ENCODE results near the gene CORO1C.
"Not testable (repeated sequence)": the region's sequence is repeated elsewhere in the genome, so short reads cannot be mapped to it uniquely, and the experiment has no call there.

Gene CORO1C

DNA sequence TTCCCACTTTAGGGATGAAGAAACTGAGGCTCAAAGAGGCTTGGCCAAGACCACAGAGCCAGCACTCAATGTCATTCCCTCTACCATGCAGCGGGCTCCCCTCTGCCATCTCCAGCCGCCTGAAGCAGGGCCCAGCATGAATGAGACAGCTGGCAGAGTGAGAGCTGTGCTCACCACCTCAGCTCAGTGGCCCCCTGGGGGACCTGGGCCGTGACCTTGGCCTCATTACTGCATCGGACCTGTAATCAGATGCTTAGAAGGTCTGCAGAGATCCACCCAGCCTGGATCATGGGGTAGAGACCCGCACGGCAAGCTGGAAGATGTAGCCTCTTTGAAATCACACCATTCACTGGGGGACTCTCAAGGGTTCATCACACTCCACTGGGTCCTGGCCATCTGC, 22.7 kb upstream of the CORO1C start:
- Histone ChIP-seq H3K27ac (ENCODE audit: insufficient read depth in 1 of 2, low read depth in 1 of 2, low read length in 2 of 2, poor library complexity in 1 of 2, severe bottlenecking in 2 of 2) (no peak overlapping the region), H3K36me3 (ENCODE audit: control insufficient read depth in 4 of 4, insufficient read depth in 4 of 4, low read length in 3 of 4) (no peaks in the 10 kb centered on the region), H3K4me1 (ENCODE audit: control extremely low read depth in 1 of 4, control insufficient read depth in 4 of 4, insufficient read depth in 4 of 4, low read length in 3 of 4) (peaks cover 0 to 5% (median 0%) of the 10 kb centered on the region in 4 experiments), H3K9me3 (ENCODE audit: control extremely low read depth in 1 of 5, control insufficient read depth in 4 of 5, insufficient read depth in 2 of 5, low read depth in 1 of 5, low read length in 4 of 5) (no peaks in the 10 kb centered on the region), H3K27me3 (replicated peaks in 2 of 5; ENCODE audit: control insufficient read depth in 4 of 5, insufficient read depth in 5 of 5, low read length in 4 of 5) (no peaks in the 10 kb centered on the region), H3K4me3 (ENCODE audit: control insufficient read depth in 1 of 7, extremely low read depth in 1 of 7, insufficient read depth in 4 of 7, low read depth in 2 of 7, low read length in 6 of 7) (no peak overlapping the region)
- ChIA-PET POLR2A (no interaction called here), CTCF (interaction anchor here (0.8 to 1.4 kb wide), 6 partner anchors 9 to 89 kb away, joined by 3 to 5 read pairs (median 4); no protein-coding TSS in a partner anchor)
- WGBS (ENCODE audit: insufficient coverage), result 94% methylated on average over 3 of the region's 6 CpGs
- DNase-seq, result no peak

DNA sequence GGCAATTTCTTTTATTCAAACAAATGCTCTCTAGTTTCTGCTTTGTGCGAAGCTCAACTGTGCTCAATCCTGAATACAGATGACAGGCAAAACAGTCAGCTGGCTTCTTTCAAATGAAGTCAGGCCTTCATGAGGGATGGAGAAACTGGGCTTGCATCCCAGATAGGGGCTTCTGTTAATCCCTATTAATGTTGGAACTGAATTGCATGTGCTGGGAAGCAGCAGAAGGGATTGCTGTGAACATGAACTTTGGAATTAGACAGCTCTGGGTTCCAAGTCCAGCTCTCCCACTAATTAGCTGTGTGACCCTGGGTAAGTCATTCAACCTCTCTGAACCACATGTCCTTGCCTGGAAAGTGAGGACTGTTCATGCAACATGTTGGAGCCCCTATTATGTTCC, 21.1 kb upstream of the CORO1C start:
- no peak overlapping the region for H3K4me3 ChIP-seq (ENCODE audit: control insufficient read depth in 1 of 7, extremely low read depth in 1 of 7, insufficient read depth in 4 of 7, low read depth in 2 of 7, low read length in 6 of 7)
- H3K4me1 ChIP-seq (ENCODE audit: control extremely low read depth in 1 of 4, control insufficient read depth in 4 of 4, insufficient read depth in 4 of 4, low read length in 3 of 4), result no peaks in the 10 kb centered on the region
- POLR2A ChIA-PET, result no interaction called here
- 100% methylated on average over 1 of the region's 1 CpG for WGBS (ENCODE audit: insufficient coverage)
- H3K9me3 ChIP-seq (ENCODE audit: control extremely low read depth in 1 of 5, control insufficient read depth in 4 of 5, insufficient read depth in 2 of 5, low read depth in 1 of 5, low read length in 4 of 5), result no peaks in the 10 kb centered on the region
- CTCF ChIA-PET, result interaction anchor here (0.7 to 1.0 kb wide), 5 partner anchors 9 to 87 kb away, joined by 3 read pairs; no protein-coding TSS in a partner anchor
- no peak for DNase-seq
- no peaks in the 10 kb centered on the region for H3K36me3 ChIP-seq (ENCODE audit: control insufficient read depth in 4 of 4, insufficient read depth in 4 of 4, low read length in 3 of 4)
- H3K27me3 ChIP-seq (replicated peaks in 2 of 5; ENCODE audit: control insufficient read depth in 4 of 5, insufficient read depth in 5 of 5, low read length in 4 of 5), result no peaks in the 10 kb centered on the region
- no peak overlapping the region for H3K27ac ChIP-seq (ENCODE audit: insufficient read depth in 1 of 2, low read depth in 1 of 2, low read length in 2 of 2, poor library complexity in 1 of 2, severe bottlenecking in 2 of 2)

DNA sequence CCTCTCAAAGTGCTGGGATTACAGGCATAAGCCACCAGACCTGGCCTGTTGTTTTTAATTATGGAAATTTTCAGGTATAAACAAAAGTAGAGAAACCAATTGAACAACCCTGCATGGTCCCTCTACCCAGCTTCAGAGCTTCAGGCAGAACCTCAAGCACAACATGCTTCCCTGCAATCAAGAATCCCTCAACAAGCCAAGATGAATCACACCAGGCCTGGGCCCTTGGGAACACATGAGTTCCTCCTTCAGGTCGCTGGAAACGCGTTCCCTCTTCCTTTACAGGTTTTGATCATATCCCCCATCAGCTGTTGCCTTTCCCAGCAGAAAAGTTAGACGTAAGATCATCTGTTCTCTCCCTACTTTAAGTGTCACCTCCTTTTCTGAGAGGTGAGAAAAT, 20.5 kb upstream of the CORO1C start:
- POLR2A ChIA-PET, result interaction anchor here (0.6 kb wide), 1 partner anchor 9 kb away, joined by 3 read pairs; no protein-coding TSS in a partner anchor
- Histone ChIP-seq H3K9me3 (ENCODE audit: control extremely low read depth in 1 of 5, control insufficient read depth in 4 of 5, insufficient read depth in 2 of 5, low read depth in 1 of 5, low read length in 4 of 5) (no peaks in the 10 kb centered on the region), H3K27me3 (replicated peaks in 2 of 5; ENCODE audit: control insufficient read depth in 4 of 5, insufficient read depth in 5 of 5, low read length in 4 of 5) (no peaks in the 10 kb centered on the region), H3K4me1 (ENCODE audit: control extremely low read depth in 1 of 4, control insufficient read depth in 4 of 4, insufficient read depth in 4 of 4, low read length in 3 of 4) (no peaks in the 10 kb centered on the region), H3K27ac (ENCODE audit: insufficient read depth in 1 of 2, low read depth in 1 of 2, low read length in 2 of 2, poor library complexity in 1 of 2, severe bottlenecking in 2 of 2) (no peak overlapping the region), H3K36me3 (ENCODE audit: control insufficient read depth in 4 of 4, insufficient read depth in 4 of 4, low read length in 3 of 4) (no peaks in the 10 kb centered on the region), H3K4me3 (ENCODE audit: control insufficient read depth in 1 of 7, extremely low read depth in 1 of 7, insufficient read depth in 4 of 7, low read depth in 2 of 7, low read length in 6 of 7) (no peak overlapping the region)
- CTCF ChIA-PET, result interaction anchor here (0.5 to 1.0 kb wide), 7 partner anchors 9 to 930 kb away, joined by 3 read pairs; no protein-coding TSS in a partner anchor
- no peak for DNase-seq
- WGBS (ENCODE audit: insufficient coverage), result no CpG with 5 or more reads among the region's 4 CpGs

DNA sequence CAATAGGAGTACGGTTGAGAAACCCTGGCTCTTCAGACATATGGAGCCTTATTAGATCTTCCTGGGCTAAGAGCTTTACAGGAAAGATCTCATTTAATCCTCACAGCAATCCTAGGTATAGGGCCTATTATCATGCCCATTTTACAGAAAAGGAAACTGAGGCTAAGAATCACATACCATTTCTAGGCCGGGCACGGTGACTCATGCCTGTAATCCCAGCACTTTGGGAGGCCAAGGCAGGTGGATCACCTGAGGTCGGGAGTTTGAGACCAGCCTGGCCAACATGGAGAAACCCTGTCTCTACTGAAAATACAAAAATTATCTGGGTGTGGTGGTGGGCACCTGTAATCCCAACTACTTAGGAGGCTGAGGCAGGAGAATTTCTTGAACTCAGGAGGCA, 19.7 kb upstream of the CORO1C start:
- POLR2A ChIA-PET, result interaction anchor here (0.6 kb wide), 1 partner anchor 8 kb away, joined by 3 read pairs; no protein-coding TSS in a partner anchor
- DNase-seq; H3K27ac ChIP-seq (ENCODE audit: insufficient read depth in 1 of 2, low read depth in 1 of 2, low read length in 2 of 2, poor library complexity in 1 of 2, severe bottlenecking in 2 of 2); H3K4me3 ChIP-seq (ENCODE audit: control insufficient read depth in 1 of 7, extremely low read depth in 1 of 7, insufficient read depth in 4 of 7, low read depth in 2 of 7, low read length in 6 of 7); H3K9me3 ChIP-seq (ENCODE audit: control extremely low read depth in 1 of 5, control insufficient read depth in 4 of 5, insufficient read depth in 2 of 5, low read depth in 1 of 5, low read length in 4 of 5); H3K27me3 ChIP-seq (replicated peaks in 2 of 5; ENCODE audit: control insufficient read depth in 4 of 5, insufficient read depth in 5 of 5, low read length in 4 of 5); H3K36me3 ChIP-seq (ENCODE audit: control insufficient read depth in 4 of 4, insufficient read depth in 4 of 4, low read length in 3 of 4); H3K4me1 ChIP-seq (ENCODE audit: control extremely low read depth in 1 of 4, control insufficient read depth in 4 of 4, insufficient read depth in 4 of 4, low read length in 3 of 4): not testable (repeated sequence)
- CTCF ChIA-PET, result interaction anchor here (0.6 kb wide), 1 partner anchor 17 kb away, joined by 3 read pairs; no protein-coding TSS in a partner anchor
- 100% methylated on average over 2 of the region's 4 CpGs for WGBS (ENCODE audit: insufficient coverage)

DNA sequence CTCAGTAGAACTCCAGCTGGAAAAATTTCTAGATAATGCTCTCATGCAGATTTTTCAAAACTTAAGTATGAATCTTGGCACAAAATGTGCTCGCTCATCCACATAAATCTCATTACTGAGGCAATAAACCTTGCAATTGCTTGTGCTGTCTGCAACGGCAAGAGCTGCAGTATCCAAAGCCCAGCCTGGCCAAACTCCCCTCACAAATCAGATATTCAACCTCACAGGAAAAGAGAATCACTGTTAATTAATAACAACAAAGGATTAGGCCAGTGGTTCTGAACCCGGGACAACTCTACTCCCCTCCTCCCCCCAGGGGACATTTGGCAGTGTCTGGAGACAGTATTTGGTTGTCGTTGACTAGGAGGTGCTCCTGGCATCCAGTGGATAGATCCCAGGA, 19.2 kb upstream of the CORO1C start:
- Histone ChIP-seq H3K27me3 (replicated peaks in 2 of 5; ENCODE audit: control insufficient read depth in 4 of 5, insufficient read depth in 5 of 5, low read length in 4 of 5) (no peaks in the 10 kb centered on the region), H3K9me3 (ENCODE audit: control extremely low read depth in 1 of 5, control insufficient read depth in 4 of 5, insufficient read depth in 2 of 5, low read depth in 1 of 5, low read length in 4 of 5) (no peaks in the 10 kb centered on the region), H3K36me3 (ENCODE audit: control insufficient read depth in 4 of 4, insufficient read depth in 4 of 4, low read length in 3 of 4) (no peaks in the 10 kb centered on the region), H3K4me1 (ENCODE audit: control extremely low read depth in 1 of 4, control insufficient read depth in 4 of 4, insufficient read depth in 4 of 4, low read length in 3 of 4) (peaks cover 0 to 2% (median 0%) of the 10 kb centered on the region in 4 experiments), H3K27ac (ENCODE audit: insufficient read depth in 1 of 2, low read depth in 1 of 2, low read length in 2 of 2, poor library complexity in 1 of 2, severe bottlenecking in 2 of 2) (no peak overlapping the region), H3K4me3 (ENCODE audit: control insufficient read depth in 1 of 7, extremely low read depth in 1 of 7, insufficient read depth in 4 of 7, low read depth in 2 of 7, low read length in 6 of 7) (no peak overlapping the region)
- ChIA-PET POLR2A (no interaction called here), CTCF (interaction anchor here (0.6 kb wide), 1 partner anchor 17 kb away, joined by 3 read pairs; no protein-coding TSS in a partner anchor)
- 63% methylated on average over 2 of the region's 4 CpGs for WGBS (ENCODE audit: insufficient coverage)
- DNase-seq, result no peak

DNA sequence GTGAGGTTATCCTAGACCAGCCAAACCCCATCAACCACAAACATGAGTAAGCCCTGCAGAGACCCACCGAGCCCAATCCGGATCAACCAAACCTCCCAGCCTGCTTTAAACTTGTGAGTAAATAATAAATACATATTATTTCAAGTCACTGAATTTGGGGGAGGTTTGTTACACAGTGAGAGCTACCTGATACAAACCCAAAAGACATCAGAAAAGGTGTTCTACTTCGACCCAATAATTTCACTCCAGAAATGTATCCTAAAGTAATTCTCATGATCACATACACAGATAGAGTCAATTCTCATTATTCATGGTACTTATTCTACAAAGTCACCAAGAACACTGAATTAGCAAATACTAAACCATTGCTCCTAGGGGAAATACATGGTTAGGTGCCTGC, 16.2 kb upstream of the CORO1C start:
- ChIA-PET CTCF (no interaction called here), POLR2A (no interaction called here)
- Histone ChIP-seq H3K4me3 (ENCODE audit: control insufficient read depth in 1 of 7, extremely low read depth in 1 of 7, insufficient read depth in 4 of 7, low read depth in 2 of 7, low read length in 6 of 7) (no peak overlapping the region), H3K27me3 (replicated peaks in 2 of 5; ENCODE audit: control insufficient read depth in 4 of 5, insufficient read depth in 5 of 5, low read length in 4 of 5) (no peaks in the 10 kb centered on the region), H3K36me3 (ENCODE audit: control insufficient read depth in 4 of 4, insufficient read depth in 4 of 4, low read length in 3 of 4) (no peaks in the 10 kb centered on the region), H3K4me1 (ENCODE audit: control extremely low read depth in 1 of 4, control insufficient read depth in 4 of 4, insufficient read depth in 4 of 4, low read length in 3 of 4) (peaks cover 0 to 20% (median 4%) of the 10 kb centered on the region in 4 experiments), H3K9me3 (ENCODE audit: control extremely low read depth in 1 of 5, control insufficient read depth in 4 of 5, insufficient read depth in 2 of 5, low read depth in 1 of 5, low read length in 4 of 5) (no peaks in the 10 kb centered on the region), H3K27ac (ENCODE audit: insufficient read depth in 1 of 2, low read depth in 1 of 2, low read length in 2 of 2, poor library complexity in 1 of 2, severe bottlenecking in 2 of 2) (no peak overlapping the region)
- 100% methylated on average over 1 of the region's 3 CpGs for WGBS (ENCODE audit: insufficient coverage)
- DNase-seq, result no peak

DNA sequence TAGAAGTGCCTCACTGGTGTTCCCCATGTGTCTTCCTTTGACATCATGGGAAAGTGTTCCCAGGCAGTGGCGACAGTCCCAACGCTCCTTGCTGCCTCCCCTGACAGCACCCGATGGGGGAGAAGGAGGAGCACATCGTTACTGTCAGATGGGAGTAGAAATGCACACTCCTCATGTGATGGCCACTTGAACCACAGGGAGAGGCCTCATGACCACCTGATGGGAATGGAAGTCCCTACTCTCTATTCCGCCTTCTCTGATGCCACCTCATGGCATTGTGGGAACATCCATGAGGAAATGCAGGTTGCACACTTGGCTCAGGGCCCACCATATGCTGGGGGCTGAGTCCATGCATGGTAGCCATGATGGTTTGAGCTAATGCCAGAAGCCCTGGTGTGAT, 14.3 kb upstream of the CORO1C start:
- H3K4me1 ChIP-seq (ENCODE audit: control extremely low read depth in 1 of 4, control insufficient read depth in 4 of 4, insufficient read depth in 4 of 4, low read length in 3 of 4), result peaks cover 0 to 20% (median 4%) of the 10 kb centered on the region in 4 experiments
- no peak overlapping the region for H3K27ac ChIP-seq (ENCODE audit: insufficient read depth in 1 of 2, low read depth in 1 of 2, low read length in 2 of 2, poor library complexity in 1 of 2, severe bottlenecking in 2 of 2)
- H3K9me3 ChIP-seq (ENCODE audit: control extremely low read depth in 1 of 5, control insufficient read depth in 4 of 5, insufficient read depth in 2 of 5, low read depth in 1 of 5, low read length in 4 of 5), result no peaks in the 10 kb centered on the region
- no peak overlapping the region for H3K4me3 ChIP-seq (ENCODE audit: control insufficient read depth in 1 of 7, extremely low read depth in 1 of 7, insufficient read depth in 4 of 7, low read depth in 2 of 7, low read length in 6 of 7)
- ChIA-PET POLR2A (interaction anchor here (0.6 kb wide), 2 partner anchors 30 to 295 kb away, joined by 3 to 5 read pairs; no protein-coding TSS in a partner anchor), CTCF (interaction anchor here (0.5 kb wide), 1 partner anchor 58 kb away, joined by 4 read pairs; no protein-coding TSS in a partner anchor)
- 100% methylated on average over 5 of the region's 5 CpGs for WGBS (ENCODE audit: insufficient coverage)
- no peaks in the 10 kb centered on the region for H3K36me3 ChIP-seq (ENCODE audit: control insufficient read depth in 4 of 4, insufficient read depth in 4 of 4, low read length in 3 of 4)
- no peak for DNase-seq
- H3K27me3 ChIP-seq (replicated peaks in 2 of 5; ENCODE audit: control insufficient read depth in 4 of 5, insufficient read depth in 5 of 5, low read length in 4 of 5), result no peaks in the 10 kb centered on the region
